Tibial artery (tissue), 4 donors: ENCODE measurements around the gene ZYG11B.
A peak's percentile ranks its signal among the peaks of the same experiment; 100 is the strongest.

Source experiments
- DNase-seq, 2 donors: peaks; one replicate each; pipeline ENCODE4 v3.0.0-alpha.2; 2019
- H3K27ac ChIP-seq, 2 donors: fragments of 200-600 bp; sonication (generic) in 1 of 2; 1 replicate in 1 of 2; 2 replicates in 1 of 2; pipeline ENCODE4 v1.5.1; 2018 to 2019; ENCODE audit warnings: mild to moderate bottlenecking in 1 of 2
- H3K27me3 ChIP-seq, 2 donors: fragments of 200-600 bp; sonication (generic) in 1 of 2; one replicate each; pipeline versions ENCODE4 v1.5.1 to v1.6.0; 2016 to 2019
- H3K36me3 ChIP-seq, 3 donors: fragments of 200-600 bp; sonication (generic) in 2 of 3; one replicate each; pipeline ENCODE4 v1.5.1; 2016 to 2019; ENCODE audit warnings: mild to moderate bottlenecking in 2 of 3
- H3K4me1 ChIP-seq, 4 donors: fragments of 200-600 bp; sonication (generic) in 2 of 4; 1 replicate in 3 of 4; 2 replicates in 1 of 4; pipeline ENCODE4 v1.5.1; 2016 to 2019
- H3K4me3 ChIP-seq, 2 donors: fragments of 200-600 bp; sonication (generic) in 1 of 2; 1 replicate in 1 of 2; 2 replicates in 1 of 2; pipeline ENCODE4 v1.5.1; 2018 to 2019; ENCODE audit warnings: mild to moderate bottlenecking in 2 of 2
- H3K9me3 ChIP-seq, 3 donors: fragments of 200-600 bp; sonication (generic) in 1 of 3; one replicate each; pipeline ENCODE4 v1.5.1; 2016 to 2019
- intact Hi-C: fragments of 100-400 bp; cut with DNase I; formaldehyde crosslinking; loops from one replicate; pipeline ENCODE4 v1.15.0; 2023; ENCODE audit warnings: low total_unique reads
- TF ChIP-seq, protein P1 (sequence below), 2 experiments: fragments of 200-600 bp in 1 of 2; fragments of 450-650 bp in 1 of 2; IDR thresholded peaks; one replicate each; pipeline ENCODE4 v1.5.1; 2017 to 2019; ENCODE audit warnings: antibody characterized with exemption in 2 of 2, mild to moderate bottlenecking in 1 of 2, moderate library complexity in 1 of 2

The ZYG11B gene

DNA sequence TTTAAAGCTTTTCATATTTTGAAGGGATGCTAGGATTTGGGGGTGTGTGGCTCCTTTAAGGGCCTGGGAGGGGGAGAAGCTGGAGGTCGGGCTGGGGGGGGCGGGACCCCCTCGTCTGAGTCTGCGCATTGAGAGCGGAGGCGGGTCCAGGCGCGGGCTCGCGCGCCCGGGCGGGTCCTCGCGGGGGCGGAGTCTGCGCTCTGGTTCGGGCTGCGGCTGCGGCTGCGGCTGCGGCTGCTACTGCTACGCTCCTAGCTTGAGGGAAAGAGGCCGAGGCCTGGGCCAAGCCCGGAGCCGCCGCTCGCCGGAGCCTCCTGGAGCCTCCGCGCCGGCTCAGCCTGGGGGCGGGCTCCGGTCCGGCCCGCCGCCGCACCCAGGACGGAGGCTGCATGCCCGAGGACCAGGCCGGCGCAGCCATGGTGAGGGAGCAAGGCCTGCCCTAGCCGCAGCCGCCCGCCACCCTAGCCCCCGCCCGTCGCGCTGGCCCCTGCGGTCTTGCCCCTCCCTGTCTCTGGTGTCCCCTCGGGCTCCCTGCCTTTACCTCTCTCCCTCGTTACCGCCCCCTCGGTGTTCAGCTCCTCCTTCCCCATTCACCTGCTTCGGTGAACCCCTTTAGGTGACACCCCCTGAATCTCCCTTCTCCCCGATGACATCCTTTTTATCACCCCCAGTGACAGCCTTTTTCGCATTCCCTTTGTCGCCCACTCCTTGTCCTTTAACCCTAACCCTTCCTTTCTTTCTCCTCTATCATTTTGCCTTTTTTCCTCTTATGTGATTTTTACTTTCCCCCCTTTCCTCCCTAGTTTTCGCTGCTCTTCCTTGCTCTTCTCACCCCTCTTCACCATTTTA, at the start of gene ZYG11B:
Gene ZYG11B, plus strand, starts transcription at position 189 of the 849 bp plus-strand sequence. Its CDS starts 201 bp downstream, at position 390.
- TF ChIP-seq, protein P1, sequence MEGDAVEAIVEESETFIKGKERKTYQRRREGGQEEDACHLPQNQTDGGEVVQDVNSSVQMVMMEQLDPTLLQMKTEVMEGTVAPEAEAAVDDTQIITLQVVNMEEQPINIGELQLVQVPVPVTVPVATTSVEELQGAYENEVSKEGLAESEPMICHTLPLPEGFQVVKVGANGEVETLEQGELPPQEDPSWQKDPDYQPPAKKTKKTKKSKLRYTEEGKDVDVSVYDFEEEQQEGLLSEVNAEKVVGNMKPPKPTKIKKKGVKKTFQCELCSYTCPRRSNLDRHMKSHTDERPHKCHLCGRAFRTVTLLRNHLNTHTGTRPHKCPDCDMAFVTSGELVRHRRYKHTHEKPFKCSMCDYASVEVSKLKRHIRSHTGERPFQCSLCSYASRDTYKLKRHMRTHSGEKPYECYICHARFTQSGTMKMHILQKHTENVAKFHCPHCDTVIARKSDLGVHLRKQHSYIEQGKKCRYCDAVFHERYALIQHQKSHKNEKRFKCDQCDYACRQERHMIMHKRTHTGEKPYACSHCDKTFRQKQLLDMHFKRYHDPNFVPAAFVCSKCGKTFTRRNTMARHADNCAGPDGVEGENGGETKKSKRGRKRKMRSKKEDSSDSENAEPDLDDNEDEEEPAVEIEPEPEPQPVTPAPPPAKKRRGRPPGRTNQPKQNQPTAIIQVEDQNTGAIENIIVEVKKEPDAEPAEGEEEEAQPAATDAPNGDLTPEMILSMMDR (IDR thresholded peaks at IDR 0.05) = no peak
- Histone ChIP-seq H3K4me1 (peaks cover 0 to 26% (median 16%) of the 10 kb centered on the region in 4 donors), H3K36me3 (no peaks in the 10 kb centered on the region), H3K27me3 (no peaks in the 10 kb centered on the region), H3K9me3 (no peaks in the 10 kb centered on the region), H3K4me3 (peak within 1 kb of the TSS; percentile 61 to 88), H3K27ac (peak within 1 kb of the TSS; percentile 76 to 87)
- intact Hi-C loops = loop anchor here (2.0 to 10.0 kb wide), 2 partner anchors 24 to 458 kb away; no protein-coding TSS in a partner anchor
- peak; percentile 84 to 94 for DNase-seq

DNA sequence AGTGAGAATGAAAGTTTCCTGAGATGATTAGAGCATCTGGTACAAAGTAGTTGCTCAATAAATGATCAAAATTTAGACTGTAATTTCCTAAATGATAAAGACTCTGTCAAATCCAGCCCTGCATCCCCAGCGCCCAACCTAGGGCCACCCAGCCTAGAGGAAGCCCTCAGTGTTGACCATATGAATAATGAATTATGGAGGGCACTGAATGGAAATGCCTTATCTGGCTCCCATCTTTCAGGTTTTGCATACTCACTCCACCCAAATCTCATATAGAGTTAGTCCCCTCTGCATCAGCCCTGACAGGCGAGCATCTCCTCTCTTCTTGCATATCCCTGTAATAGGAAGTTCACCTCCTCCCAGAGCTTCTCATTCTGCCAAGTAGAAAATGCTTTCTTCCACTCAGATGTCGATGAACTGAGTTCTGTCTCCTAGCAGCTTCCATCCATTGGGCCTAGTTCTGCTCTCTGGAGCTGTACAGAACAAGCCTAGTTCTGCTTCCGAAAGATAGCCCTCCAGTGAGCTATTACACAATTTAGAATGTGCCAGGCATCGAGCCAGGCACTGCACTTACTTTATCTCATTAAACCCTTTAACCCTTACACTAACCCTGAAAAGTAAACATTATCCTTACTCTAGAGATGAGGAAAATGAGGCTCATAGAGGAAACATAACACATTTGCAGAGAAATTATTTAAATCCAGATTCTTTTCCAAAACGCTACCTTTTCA, 49.0 kb upstream of the ZYG11B start:
- Histone ChIP-seq H3K27ac (no peak overlapping the region), H3K4me1 (no peaks in the 10 kb centered on the region), H3K4me3 (no peak overlapping the region), H3K27me3 (no peaks in the 10 kb centered on the region), H3K9me3 (no peaks in the 10 kb centered on the region), H3K36me3 (no peaks in the 10 kb centered on the region)
- DNase-seq = peak in 1 of 2 donors; percentile 40
- TF ChIP-seq, protein P1 (IDR thresholded peaks at IDR 0.05) = no peak
- intact Hi-C loops = no loop called here

DNA sequence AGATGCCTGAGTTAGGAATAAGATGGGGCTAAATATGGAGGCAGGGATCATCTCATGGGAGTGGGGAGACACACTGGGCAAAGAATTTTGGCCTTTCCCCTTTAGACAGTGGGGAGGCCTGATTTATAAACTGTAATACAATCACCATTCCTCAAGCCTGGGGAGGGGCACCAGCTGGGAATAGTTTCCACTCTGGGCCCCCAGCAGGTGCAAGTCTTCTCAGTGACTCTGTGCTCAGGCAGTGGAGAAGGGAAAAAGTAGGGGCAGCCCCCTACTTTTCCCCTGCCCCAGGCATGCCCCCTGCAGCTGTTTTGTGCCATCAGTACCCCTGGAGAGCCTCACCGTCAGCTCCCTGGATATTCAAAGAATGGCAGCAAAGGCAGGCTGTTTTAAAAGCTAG, 47.2 kb upstream of the ZYG11B start:
- Histone ChIP-seq H3K9me3 (no peaks in the 10 kb centered on the region), H3K36me3 (no peaks in the 10 kb centered on the region), H3K4me3 (no peak overlapping the region), H3K4me1 (no peaks in the 10 kb centered on the region), H3K27me3 (no peaks in the 10 kb centered on the region), H3K27ac (no peak overlapping the region)
- intact Hi-C loops = no loop called here
- peak in 1 of 2 donors; percentile 17 for DNase-seq
- TF ChIP-seq, protein P1 (IDR thresholded peaks at IDR 0.05) = no peak

DNA sequence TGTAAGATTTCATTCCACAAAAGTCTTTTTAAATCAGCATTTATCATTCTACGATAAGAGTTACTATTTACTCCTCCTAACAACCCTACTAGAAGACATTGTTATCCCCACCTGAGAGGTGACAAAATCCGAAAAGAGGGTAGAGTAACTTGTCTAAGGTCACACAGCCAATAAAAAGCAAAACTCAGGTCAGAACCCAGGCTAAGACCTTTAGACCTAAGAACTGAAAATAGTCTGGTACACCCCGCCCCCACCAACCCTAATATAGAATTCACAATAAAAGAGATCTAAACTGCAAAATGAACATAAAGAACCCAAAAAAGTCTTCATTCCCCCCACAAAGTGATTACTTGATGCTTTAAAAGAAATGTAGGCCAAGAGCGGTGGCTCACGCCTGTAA, 46.8 kb upstream of the ZYG11B start:
- DNase-seq = no peak
- Histone ChIP-seq H3K9me3 (no peaks in the 10 kb centered on the region), H3K36me3 (no peaks in the 10 kb centered on the region), H3K4me3 (no peak overlapping the region), H3K4me1 (no peaks in the 10 kb centered on the region), H3K27ac (no peak overlapping the region), H3K27me3 (no peaks in the 10 kb centered on the region)
- intact Hi-C loops = no loop called here
- TF ChIP-seq, protein P1 (IDR thresholded peaks at IDR 0.05) = no peak

DNA sequence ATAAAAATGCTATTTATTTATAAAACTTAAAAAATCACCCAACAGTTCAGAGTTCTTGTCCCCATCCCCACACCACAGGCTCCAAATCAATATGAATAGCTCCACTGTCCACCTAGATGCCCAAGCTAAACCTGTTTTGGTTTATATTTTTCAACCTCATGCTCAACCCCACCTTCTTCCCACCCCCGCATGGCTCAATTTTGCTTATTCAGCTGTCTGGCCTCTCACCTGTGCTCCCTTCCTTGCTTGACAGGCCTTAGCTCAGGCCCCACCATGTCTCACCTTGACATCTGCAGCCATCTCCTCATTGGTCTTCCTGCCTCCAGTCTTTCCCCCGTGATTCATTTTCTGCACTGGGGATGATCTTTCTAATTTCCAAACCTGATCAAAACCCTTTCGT, 45.9 kb upstream of the ZYG11B start:
- H3K27me3 ChIP-seq = no peaks in the 10 kb centered on the region
- H3K27ac ChIP-seq = no peak overlapping the region
- no peaks in the 10 kb centered on the region for H3K4me1 ChIP-seq
- no peak for DNase-seq
- H3K4me3 ChIP-seq = no peak overlapping the region
- no peaks in the 10 kb centered on the region for H3K36me3 ChIP-seq
- intact Hi-C loops = loop anchor here (10.0 kb wide), 1 partner anchor 316 kb away; the partner anchor contains the start of gene CC2D1B
- TF ChIP-seq, protein P1 (IDR thresholded peaks at IDR 0.05) = no peak
- no peaks in the 10 kb centered on the region for H3K9me3 ChIP-seq
